ENCODE data around the gene FOSL2.
"Not testable (repeated sequence)": the region's sequence is repeated elsewhere in the genome, so short reads cannot be mapped to it uniquely, and the experiment has no call there.

FOSL2 gene

DNA sequence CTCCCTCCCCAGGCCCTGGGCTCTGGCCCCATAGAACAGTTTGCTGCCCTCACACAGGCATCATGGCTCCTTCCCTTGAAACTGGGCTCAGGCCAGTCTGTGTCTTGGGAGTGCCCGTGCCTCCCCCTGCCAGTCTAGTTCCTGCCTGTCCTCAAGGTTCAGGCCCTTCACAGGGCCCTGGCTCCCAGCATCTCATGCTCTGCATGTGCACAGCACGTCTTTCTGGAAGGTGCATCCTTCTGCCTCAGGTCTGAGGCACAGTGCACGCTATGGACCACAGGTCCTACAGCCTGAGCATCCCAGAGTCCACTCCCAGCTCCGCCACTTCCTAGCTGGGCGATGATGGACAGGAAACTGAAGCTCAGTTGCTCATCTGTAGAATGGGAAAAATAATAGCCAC, 35.6 kb upstream of the FOSL2 start:
- DNase-seq (ENCODE audit: low spot score): no peak

DNA sequence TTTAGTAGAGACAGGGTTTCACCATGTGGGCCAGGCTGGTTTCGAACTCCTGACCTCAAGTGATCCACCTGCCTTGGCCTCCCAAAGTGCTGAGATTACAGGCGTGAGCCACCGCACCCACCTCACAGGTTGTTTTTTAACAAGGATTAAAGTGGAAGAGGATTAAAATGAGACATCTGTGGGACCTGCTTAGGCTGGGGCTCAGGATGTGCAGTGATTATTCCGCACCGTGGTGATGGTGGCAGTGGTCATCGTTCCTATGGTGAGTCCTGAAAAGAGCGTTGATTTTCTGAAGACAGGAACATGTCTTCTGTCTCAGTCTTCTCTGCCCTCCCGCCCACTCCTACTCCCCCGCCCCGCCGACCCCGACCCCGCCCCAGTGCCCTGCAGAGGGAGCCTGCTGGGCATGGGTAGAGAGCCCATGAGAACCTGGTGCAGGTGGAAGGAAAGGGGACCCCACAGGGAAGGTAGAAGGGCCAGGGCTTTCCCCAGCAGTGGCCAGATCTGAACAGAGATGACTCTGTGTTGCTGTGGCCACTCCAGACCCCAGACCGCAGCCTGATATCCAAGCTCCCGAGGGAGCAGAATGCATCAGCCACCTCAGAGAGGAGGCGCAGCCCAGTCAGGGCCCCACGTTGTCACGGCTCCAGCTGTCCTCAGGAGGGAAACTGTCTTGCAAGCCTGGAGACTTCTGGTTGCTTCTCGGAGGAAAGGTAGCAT, 34.5 kb upstream of the FOSL2 start:
- no peak for DNase-seq (ENCODE audit: low spot score)

DNA sequence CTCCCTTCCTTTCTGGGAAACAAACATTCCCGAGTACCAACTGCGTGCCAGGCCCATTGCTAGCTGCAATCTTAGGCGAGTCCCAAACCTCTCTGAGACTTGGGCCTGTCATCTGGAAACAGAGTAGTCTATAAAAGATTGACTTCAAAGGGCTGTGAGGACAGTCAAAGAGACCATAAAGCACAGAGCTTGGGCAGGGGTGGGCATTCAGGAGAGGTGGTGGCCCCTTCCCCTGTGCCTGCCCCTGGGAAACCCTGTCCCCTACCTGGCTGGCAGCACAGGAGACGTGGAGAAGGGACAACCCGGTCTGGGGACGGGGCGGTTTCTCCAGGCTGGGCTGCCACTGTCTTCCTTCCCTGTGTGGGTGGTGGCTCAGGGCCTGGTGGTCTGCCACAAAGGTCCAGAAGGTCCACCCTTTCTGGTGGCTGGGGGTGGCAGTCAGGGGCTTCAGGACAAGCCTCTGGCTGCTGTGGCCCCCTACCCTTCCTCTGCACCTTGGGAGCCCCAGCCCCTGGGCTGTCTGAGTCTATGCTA, 33.9 kb upstream of the FOSL2 start:
- DNase-seq (ENCODE audit: low spot score): no peak

DNA sequence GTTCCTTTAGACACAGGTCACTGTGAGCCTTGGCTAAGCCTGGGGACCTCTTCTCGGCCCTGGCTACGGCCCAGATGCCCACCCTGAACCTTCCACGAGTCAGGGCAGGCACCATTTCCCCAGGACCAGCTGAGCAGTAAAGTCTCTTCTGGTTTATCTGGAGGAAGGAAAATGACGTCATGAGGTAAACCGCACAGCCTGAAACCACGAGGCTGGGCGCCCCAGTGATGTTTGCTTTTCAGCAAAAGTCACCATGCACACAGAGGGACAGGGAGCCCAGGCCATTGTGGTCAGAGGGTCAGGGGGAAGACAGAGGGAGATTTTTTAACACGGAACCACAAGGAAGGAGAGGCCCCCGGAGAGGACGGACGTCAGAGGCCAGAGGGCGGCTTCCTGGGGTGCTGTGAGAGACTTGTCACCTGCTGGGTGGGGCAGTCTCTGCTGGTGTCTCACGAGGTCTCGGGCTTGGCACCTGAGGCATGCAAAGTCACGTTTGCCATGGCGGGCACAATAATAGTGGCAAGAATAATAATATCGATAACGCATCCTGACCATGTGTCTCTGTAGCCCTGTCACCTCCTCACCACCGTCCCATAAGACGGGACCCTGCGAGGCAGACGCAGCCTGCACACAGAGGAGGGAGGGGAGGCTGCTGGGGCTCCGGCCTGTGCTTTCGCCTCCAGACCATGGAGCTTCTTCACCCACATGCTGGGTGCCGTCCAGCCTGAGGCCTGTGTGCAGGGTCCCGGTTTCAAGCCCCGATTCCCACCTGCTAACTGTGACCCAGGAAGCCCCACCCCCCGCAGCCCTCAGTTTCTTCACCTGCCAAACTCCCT, 33.2 kb upstream of the FOSL2 start:
- DNase-seq (ENCODE audit: low spot score): peak; percentile 89

DNA sequence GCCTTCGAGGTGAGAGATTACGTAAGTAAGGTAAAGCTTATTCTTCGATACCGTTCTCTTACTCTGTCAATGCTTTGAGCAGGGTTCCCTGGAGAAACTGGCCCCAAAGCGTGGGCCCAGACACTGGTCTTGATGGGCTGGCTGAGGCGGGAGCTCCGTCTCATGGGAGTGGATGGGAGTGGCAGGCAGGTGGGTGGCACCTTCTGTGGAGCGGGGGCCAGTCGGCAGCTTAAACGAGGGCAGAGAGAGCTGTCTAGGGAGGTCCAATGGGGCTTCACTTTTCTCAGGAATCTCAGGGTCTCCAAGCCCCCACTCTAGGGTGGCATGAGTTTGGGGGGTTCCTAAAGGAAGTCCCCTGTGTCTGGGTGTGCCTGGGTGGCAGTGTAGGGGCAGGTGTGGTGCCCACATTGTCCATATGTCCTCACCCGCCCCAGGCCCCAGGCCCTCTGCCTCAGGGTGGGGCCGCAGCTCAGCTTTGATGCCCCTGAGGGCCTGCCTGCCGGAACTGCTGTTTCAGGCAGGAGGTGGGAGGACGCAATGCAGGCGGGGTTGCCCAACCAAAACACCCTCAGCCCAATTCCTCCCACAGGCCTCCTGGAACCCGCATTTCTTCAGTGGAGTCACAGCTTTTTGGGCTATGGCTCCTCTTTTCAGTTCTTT, 32.5 kb upstream of the FOSL2 start:
- no peak for DNase-seq (ENCODE audit: low spot score)

DNA sequence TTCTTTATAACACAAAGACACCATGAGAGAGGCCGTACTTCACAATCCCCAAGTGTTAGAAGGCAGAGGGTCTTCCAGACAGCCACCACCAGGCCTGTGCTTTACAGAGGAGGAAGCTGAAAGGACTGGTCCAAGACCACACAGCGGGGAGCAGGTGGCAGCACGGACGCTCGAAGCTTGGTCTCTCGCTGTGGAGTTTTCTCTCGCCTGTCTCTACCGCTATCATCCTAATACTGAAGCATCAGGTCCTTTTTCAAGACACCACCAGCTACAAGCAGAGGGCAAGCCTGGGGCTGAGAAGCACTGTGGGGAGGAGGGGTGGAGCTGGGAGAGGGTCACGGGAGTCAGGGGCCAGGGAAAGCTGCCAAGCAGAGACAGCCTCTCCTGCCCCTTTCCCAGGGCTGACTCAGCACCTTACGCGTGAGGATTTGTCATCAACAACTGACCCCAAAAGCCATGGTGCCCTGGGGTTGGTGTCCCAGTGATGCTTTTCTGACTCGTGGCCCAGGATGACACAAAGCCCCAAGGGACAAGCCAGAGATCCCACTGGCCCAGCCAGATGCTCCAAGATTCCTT, 31.9 kb upstream of the FOSL2 start:
- DNase-seq (ENCODE audit: low spot score): no peak

DNA sequence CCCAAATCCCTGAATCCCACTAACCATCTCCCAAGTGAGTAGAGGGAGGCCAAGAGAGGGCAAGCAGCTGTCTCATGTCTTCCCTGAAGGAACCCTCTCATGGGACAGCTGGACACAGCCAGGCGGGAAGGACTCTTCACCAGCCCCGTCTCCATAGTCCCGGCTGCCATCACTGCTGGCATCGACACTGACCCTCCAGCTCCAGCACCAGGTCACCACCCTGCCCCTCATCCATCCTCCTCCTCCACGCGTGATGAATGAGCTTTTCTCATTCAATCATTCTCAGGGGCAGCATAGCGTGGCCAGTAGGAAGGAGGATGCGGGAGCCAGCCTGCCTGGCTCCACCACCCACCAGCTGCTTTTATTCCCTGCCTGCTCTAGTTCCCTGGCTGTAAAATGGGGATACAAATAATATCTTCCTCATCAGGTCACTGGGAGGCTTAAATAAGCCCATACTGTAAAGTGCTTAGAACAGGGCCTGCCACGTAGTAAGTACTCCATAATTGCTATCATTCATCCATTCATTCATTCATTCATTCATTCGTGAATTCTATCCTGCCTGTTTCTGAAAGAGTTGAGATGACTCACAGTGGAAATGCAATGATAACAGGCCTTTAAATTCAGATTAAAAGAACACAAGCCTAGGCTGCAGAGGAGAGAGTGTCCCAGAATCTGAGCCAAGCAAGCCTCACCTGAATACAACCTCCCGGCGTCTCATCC, 30.5 kb upstream of the FOSL2 start:
- DNase-seq (ENCODE audit: low spot score): no peak

DNA sequence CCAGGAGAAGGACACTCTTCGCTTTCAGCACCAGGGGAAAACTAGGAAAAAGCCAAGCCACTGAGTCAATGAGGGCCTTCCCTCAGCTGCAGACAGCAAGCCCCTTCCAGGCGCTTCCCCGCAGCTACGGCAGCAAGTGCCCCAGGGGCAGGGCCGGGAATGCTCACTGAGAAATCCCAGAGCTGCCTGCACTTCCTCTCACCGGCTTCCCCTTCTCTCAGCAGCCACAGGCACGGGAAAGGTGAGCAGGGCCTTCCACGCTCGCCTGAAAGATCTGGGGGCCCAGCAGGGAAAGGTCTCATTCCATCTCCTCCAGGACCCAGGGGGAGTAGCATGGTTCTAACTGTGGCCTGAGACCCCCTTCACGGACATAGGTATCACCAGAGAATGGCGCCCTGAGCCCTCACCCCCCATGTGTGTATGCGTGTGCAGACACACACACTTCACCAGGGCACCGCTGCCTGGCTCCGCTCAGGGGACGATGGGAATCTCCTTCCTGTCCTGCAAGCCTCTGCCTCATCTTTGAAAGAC, 29.6 kb upstream of the FOSL2 start:
- no peak for DNase-seq (ENCODE audit: low spot score)

DNA sequence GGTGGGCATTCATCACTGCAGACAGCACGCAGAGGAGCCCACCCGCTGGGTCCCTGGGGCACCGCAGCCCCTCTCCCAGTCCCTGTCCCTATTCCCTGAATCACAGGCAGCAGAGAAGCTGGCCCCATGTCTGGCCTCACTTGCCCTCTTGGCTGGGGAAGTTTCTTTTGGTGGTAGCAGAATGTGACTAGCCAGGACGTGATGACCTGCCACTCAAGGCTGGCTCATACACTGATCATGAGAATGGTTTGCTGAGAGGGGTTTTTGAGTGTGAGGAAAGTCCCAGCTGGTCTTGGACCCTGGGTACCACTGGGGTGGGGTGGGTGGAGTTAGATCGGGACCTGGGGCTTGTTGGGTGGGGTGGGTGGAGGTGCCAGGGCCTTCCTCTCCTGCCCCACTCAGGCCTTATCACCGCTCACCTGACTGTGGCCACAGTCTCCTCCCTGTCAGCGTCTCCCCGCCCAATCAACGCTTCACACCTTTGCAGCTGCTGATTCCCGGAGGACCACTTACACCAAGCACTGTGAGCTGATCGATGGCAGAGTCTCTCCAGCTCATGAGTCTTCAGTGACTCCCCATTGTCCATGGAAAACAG, 28.9 kb upstream of the FOSL2 start:
- DNase-seq (ENCODE audit: low spot score): no peak

DNA sequence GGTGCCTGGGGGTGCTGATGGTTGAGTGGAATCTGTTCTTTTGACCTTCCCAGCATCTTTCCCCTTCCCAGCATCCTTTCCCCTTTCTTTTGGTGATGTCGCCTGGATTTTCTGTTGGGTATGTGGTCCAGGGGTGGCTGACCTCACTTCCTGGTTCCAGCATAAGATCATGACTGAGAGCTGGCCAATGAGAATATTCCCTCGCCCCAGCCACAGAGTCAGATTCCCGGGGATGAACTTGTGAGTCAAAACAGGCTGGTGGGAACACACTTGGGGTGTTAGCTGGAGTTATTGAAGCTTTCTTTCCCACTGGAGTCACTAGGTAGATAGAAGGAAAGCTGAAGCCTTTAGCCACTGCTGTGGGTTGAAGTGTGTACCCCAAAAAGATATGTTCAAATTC, 28.0 kb upstream of the FOSL2 start:
- DNase-seq (ENCODE audit: low spot score): no peak

DNA sequence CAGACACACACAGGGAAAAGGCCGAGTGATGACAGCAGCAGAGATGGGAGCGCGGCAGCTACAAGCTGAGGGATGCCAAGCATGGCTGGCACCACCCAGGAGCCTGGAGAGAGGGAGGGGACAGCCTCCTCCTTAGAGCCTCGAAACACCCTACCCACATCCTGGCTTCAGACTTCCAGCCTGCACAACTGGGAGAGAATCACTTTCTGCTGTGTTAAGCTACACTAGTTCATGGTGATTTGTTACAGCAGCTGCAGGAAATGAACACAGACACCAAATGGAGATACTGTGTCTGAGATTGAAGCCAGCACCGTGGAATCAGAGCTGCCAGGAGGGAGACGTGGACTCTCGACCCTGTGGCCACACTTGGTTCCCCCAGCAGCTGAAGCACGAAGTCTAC, 27.5 kb upstream of the FOSL2 start:
- no peak for DNase-seq (ENCODE audit: low spot score)

DNA sequence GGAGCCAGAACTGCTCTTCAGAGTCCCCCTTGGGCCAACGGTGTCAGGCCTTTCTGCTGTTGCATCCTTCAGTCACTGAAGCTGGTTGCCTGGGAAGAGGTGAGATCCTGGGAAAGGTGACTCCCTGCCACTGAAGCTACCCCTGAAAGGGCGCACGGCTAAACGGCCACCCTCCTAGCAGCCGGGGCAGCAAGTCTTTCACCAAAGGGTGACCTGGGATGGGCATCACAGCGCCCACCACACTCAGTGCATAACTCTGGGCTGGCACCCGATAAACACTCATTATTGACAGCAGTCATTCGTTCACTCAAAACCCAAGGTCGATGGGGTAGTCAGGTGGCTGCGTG, 26.5 kb upstream of the FOSL2 start:
- no peak for DNase-seq (ENCODE audit: low spot score)

DNA sequence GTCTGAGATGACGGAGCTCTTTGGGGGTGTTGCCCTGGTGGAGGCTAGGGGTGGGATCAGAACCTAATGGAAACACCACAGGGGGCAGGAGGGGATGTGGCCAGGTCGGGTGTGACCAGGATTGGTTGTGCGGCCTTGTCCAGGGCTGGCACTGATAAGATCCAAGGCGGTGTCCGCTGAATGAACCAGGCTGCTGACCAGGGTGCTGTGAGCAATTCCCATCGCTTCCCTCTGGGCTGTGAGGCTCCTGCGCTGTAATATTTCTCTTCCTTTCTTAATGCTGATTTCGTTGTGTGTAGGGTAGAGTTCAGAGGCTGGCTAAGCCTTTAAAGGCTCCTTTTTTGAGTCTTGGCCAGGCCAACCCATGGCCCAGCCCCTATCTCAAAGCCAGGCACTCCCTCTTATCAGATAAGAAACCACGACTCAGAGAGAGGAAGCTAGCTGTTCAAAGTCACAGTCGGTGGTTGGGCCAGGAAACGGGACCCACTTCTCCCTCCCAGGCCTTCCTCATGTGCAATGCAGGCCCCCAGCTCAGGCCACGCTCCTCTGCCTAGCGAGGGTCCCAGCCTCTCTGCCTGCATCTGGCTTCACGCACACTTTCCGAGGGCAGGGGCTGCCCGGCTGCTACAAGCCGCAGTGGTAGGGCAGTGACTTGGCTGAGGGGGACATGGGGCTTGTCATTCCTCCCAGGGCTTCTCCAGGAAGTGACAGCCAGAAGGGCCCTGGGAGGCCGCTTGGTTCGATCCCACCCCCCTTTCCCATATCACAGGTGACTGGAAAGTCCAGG, 26.0 kb upstream of the FOSL2 start:
- DNase-seq (ENCODE audit: low spot score): peak; percentile 76

DNA sequence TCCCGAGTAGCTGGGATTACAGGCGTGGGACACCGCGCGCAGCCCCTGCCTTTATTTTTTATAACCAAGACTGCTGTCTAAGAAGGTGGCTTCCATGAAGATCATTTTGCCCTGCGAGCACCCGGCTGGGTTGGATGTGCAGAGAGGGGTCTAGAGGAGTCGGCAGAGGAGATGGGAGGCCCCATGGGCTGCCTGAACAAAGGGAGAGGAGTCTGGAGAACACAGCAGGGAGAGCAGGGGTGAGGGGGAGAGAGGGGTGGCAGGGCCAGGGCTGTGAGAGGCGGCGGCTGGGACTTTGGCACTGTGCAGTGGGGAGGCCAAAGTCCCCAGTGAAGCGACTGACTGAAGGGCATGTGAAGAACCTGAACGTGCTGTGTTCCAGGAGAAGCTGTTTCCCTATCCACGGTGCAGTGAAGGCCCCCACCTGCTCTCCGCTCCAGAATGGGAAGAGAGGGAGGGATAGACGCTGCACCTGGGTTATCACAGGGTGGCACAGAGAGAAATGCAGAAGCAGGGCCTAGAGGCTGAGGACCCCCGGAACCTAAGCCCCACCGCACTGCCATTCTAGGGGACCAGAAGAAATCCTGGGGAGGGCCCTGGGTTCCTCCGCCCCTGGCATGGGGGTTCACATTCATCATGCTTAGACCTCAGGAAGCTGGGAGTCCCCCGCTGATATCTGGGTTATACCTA, 24.8 kb upstream of the FOSL2 start:
- no peak for DNase-seq (ENCODE audit: low spot score)

DNA sequence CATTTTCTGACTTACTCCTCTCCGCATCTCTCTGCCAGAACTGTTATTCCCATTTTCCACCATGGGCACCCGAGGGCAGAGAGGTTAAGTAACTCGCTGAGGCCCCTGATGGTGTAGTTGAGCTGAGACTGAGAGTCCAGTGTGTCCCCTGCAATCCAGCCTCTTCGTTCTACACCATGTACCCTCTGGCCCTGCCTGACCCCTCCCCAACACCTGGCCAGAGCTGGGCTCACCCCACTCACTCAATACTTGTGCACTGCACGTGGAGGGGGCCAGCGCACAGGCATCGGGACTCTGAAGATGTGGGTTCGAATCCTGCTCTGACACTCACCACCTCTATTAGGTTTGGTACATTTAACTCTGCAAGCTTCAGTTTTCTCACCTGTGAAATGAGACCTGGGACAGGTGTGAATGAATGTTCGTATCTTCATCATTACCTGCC, 24.3 kb upstream of the FOSL2 start:
- DNase-seq (ENCODE audit: low spot score): no peak

DNA sequence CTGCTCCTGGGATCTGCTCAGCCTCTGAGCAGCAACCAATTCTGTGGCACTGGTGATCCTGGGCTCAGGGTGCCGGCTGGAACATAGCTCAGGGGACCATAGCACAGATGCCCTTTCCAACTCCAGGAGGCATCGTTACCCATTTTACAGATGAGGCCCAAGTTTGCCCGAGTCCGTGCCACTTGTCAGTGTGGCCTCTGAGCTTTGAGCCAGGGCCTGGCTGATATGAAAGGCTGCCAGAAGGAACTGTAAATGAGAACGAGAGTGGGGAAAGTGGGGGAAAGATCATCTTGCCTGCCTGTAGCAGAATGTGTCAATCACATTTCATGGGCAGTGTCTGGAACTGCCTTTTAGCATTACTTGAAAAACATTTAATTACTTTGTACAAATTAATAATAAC, 23.3 kb upstream of the FOSL2 start:
- no peak for DNase-seq (ENCODE audit: low spot score)

DNA sequence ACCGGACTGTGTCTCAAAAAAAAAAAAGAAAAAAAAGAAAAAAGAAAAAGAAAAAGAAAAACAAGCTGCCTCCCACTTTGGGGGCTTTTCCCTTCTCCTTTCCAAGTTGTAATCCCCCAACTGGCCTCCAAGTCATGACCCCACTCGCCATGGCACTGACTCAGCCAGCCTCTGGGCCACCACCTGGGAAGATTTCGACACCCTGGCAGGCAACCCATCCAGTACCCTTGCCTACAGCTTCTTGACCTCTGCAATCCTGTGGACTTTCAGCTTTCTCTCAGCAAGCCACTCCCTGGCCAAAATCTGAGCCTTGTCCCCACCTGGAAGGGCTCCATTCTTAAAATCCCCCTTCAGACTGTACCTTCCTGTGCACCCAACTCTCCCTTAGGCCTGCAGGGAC, 22.3 kb upstream of the FOSL2 start:
- DNase-seq (ENCODE audit: low spot score): no peak

DNA sequence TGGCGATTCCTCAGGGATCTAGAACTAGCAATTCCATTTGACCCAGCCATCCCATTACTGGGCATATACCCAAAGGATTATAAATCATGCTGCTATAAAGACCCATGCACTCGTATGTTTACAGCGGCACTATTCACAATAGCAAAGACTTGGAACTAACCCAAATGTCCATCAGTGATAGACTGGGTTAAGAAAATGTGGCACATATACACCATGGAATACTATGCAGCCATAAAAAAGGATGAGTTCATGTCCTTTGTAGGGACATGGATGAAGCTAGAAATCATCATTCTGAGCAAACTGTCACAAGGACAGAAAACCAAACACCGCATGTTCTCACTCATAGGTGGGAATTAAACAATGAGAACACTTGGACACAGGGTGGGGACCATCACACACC, 20.9 kb upstream of the FOSL2 start:
- not testable (repeated sequence) for DNase-seq (ENCODE audit: low spot score)

DNA sequence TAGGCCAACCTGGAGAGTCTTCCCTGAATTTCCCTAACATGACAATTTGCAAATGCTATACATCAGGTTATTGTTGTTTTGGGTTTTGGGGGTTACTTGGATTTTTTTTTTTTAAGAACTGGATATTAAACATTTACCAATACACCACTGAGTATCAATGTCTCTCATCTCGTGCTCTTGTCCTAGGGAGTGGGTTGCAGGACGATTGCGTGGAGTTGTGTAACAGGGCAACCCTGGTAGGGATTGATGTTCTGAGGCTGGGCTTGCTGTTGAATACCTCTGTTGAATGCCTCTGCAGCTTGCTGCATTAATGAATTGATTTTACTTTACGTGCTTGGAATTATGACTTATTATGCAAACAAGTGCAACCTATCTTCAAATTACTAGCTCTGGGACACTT, 18.8 kb upstream of the FOSL2 start:
- DNase-seq (ENCODE audit: low spot score): no peak

DNA sequence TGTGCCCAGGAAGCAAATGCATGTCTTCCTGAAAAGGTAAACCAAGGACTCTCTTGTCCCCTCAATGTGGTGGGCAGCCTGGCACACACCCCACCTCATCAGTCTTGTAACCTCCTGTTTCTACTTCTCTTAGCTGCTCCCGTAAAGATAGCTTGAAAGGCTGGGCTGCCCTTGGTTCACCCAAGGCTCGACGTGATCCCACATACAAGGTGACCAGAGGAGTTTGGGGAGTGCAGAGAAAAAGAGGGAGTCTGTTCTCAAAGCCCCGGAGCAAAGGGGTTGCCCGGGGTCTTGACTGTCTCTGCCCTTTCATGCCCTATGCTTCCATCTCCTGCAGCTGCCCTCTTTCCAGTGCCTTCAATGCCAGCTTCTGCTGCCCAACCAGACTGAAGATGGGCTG, 18.3 kb upstream of the FOSL2 start:
- DNase-seq (ENCODE audit: low spot score): no peak
